NCI-H1417 treated with DMSO at 0.1 percent for 48 hours (cell line): ENCODE results near the gene FAM181B.

Source experiments
- DNase-seq: peaks from one replicate; lab custom pipeline; 2025; lab: John Stamatoyannopoulos, UW

FAM181B gene, protein sequence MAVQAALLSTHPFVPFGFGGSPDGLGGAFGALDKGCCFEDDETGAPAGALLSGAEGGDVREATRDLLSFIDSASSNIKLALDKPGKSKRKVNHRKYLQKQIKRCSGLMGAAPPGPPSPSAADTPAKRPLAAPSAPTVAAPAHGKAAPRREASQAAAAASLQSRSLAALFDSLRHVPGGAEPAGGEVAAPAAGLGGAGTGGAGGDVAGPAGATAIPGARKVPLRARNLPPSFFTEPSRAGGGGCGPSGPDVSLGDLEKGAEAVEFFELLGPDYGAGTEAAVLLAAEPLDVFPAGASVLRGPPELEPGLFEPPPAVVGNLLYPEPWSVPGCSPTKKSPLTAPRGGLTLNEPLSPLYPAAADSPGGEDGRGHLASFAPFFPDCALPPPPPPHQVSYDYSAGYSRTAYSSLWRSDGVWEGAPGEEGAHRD

DNA sequence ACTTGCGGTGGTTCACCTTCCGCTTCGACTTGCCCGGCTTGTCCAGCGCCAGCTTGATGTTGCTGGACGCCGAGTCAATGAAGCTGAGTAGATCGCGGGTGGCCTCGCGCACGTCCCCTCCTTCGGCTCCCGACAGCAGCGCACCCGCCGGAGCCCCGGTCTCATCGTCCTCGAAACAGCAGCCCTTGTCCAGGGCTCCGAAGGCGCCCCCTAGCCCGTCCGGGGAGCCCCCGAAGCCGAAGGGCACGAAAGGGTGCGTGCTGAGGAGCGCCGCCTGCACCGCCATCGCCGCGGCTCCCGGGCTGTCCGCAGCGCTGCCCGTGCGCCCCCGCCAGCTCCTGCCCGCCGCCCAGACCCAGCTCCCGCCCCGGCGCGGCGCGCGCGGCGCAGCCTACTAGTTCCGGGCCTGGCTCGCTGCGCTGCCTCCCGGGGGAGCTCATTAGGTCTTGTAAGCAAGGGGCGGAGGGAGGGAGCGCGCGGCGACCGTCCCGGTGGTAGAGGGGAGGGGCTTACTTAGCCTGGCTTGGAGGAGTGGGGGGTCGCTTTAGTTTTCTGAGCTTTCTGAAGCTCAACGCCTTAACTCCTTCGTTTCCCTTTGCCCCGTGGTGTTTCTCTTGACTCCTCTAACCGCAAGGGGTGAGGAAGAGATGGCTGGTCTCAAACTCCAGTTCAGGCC, at the start of gene FAM181B:
FAM181B (minus strand) TSS at position 421 of the 676 bp plus-strand sequence; CDS start at position 286, 135 bp downstream.
- DNase-seq, result peak; percentile 38

- no peak for DNase-seq
These were observed 49.2 kb upstream of the FAM181B start for GRCh38 chr11:82782825-82783374.

DNA sequence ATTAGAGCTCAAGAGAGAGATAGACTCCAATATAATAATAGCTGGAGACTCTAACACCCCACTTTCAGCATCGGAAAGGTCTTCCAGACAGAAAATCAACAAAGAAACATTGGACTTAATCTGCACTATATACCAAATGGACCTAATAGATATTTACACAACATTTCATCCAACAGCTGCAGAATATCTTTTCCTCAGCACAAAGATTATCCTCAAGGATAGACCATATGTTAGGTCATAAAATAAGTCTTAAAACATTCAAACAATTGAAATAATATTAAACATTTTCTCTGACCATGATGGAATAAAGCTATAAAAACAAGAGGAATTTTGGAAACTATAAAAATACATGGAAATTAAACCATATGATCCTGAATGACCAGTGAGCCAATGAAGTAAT, 45.1 kb upstream of the FAM181B start:
- no peak for DNase-seq

DNA sequence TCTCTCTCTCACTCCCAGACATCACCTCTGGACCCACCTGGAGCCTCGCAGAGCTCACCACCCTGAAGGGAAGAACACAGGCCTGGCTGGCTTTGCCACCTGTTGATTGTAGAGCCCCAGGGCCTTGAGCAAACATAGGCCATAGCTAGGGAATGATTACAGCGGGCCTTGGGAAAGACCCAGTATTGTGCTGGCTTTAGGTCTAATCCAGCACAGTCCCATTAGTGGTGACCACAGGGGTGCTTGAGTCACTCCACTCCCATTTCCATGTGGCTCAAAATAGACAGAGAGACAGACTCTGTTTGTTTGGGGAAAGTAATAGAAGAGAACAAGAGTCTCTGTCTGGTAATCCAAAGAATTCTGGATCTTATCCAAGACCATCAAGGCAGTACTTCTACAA, 42.7 kb upstream of the FAM181B start:
- no peak for DNase-seq

GRCh38 chr11:82775736-82776346, 42.2 kb upstream of the FAM181B start:
- DNase-seq, result no peak

GRCh38 chr11:82775218-82775617, 41.6 kb upstream of the FAM181B start:
- DNase-seq, result no peak

GRCh38 chr11:82771781-82772180, 38.1 kb upstream of the FAM181B start:
- DNase-seq, result no peak

DNA sequence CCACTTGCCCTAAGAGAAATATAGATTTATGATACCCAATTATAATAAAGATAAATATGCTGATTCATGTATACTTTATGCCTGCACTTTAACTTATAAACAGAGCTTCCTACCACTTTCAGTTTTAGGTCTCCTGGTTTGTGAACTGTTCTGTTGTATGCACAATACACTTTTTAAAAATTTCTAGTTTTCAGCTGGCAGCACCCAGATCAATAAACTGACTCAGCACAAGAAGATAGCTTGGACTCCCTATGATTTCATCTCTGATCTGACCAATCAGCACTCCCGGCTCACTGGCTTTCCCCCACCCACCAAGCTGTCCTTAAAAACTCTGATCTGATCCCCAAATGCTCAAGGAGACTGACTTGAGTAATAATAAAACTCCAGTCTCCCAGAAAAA, 33.5 kb upstream of the FAM181B start:
- no peak for DNase-seq

GRCh38 chr11:82765466-82766034, 31.9 kb upstream of the FAM181B start:
- DNase-seq, result no peak

GRCh38 chr11:82763167-82763566, 29.5 kb upstream of the FAM181B start:
- no peak for DNase-seq

GRCh38 chr11:82759649-82760048, 26.0 kb upstream of the FAM181B start:
- no peak for DNase-seq

DNA sequence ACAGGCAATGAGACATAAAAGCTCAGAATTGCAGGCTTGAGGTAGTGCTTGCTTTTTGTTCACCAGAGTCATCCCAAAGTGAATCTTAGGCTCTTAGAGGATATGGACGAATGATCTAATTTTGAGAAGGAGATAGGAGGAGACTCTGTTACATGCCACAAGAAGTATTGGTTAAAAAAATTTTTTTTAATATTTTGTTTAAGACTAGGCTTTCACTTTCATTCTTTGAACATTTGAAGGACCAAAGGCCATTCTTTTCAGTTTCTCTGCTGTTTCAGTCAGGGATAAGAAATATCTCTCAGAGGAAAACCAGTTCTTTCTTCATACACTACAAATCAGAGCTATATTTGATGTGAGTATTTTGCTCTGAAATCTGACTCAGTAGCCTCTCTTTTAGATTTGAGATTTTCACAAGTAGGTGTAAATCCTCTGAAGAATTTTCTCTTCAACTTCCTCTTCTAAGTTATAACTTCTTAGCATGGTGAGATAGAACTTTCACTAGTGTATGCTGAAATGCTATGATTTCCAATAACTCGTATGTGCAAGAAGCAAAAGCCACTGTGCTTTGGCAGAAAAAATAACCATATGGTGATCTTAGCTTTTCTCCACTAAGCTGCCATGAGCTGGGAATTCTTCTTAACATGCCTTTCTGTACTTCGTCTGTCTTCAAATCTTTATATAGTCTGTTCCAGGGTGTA, 24.1 kb upstream of the FAM181B start:
- no peak for DNase-seq

- no peak for DNase-seq
These were observed 23.3 kb upstream of the FAM181B start for GRCh38 chr11:82756765-82757639.

- DNase-seq, result no peak
These were observed 20.7 kb upstream of the FAM181B start for GRCh38 chr11:82754410-82754809.

GRCh38 chr11:82753921-82754320, 20.3 kb upstream of the FAM181B start:
- DNase-seq, result no peak

GRCh38 chr11:82752801-82753200, 19.1 kb upstream of the FAM181B start:
- no peak for DNase-seq

- DNase-seq, result no peak
These were observed 17.0 kb upstream of the FAM181B start for GRCh38 chr11:82750643-82751139.

GRCh38 chr11:82747471-82747870, 13.8 kb upstream of the FAM181B start:
- no peak for DNase-seq

- no peak for DNase-seq
These were observed 4.4 kb upstream of the FAM181B start for GRCh38 chr11:82738091-82738490.

DNA sequence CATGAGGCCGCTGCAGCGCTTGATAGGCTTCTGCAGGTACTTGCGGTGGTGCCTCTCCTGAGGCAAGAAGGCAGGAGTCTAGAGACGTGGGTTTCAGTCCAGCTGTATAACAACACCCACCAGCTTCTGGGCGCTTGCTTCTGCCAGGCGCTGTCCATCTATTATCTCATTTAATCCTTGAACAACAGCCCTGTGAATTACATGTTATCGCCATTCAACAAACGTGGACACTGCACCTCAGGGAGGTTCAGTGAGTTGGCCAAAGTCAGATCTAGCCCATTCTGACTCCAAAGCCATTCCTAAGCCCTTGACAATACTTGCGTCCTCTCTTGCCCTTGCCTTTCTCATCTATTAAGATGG, 436 bp upstream of the FAM181B start:
- DNase-seq, result no peak
